HUES64 (cell line): ENCODE data around the gene SLC13A4.
"Not testable (repeated sequence)": the region's sequence is repeated elsewhere in the genome, so short reads cannot be mapped to it uniquely, and the experiment has no call there.

Experiments used
- H3K27ac ChIP-seq: 2 replicates; pipeline ENCODE4 v1.7.0; 2013; ENCODE audit warnings: low read depth, low read length, inconsistent platforms
- H3K27me3 ChIP-seq: 2 replicates; pipeline ENCODE4 v1.6.1; 2013; ENCODE audit warnings: mild to moderate bottlenecking, low read length; ENCODE audit not compliant: insufficient read depth
- H3K36me3 ChIP-seq: 2 replicates; pipeline ENCODE4 v1.6.1; 2013; ENCODE audit warnings: mild to moderate bottlenecking, low read length; ENCODE audit not compliant: insufficient read depth
- H3K4me1 ChIP-seq: 2 replicates; pipeline ENCODE4 v1.6.1; 2013; ENCODE audit warnings: mild to moderate bottlenecking, low read length, moderate library complexity; ENCODE audit not compliant: insufficient read depth
- H3K4me3 ChIP-seq: 2 replicates; pipeline ENCODE4 v1.5.1; 2013; ENCODE audit warnings: mild to moderate bottlenecking, low read length, moderate library complexity
- H3K9ac ChIP-seq: 2 replicates; pipeline ENCODE4 v1.6.1; 2013; ENCODE audit warnings: mild to moderate bottlenecking, low read depth, low read length
- H3K9me3 ChIP-seq: 2 replicates; pipeline ENCODE4 v1.6.1; 2013; ENCODE audit warnings: low read depth, low read length; ENCODE audit not compliant: insufficient read depth
- WGBS: fragments of 150-250, 120-280 bp; methylation state at CpG from one replicate; pipeline ENCODE4 v1.1.7; 2013; ENCODE audit warnings: missing lambda C conversion rate; 5-methylcytosine and 5-hydroxymethylcytosine counted together

Gene SLC13A4

GRCh38 chr7:135669774-135670173 lies 58.2 kb downstream of the SLC13A4 start:
- Histone ChIP-seq H3K9ac (no peak overlapping the region), H3K27me3 (no peaks in the 10 kb centered on the region), H3K4me1 (0 out of 2 replicates have a peak, but pooled peaks cover 3% of the 10 kb centered on the region), H3K9me3 (no peaks in the 10 kb centered on the region), H3K36me3 (peaks cover 17% of the 10 kb centered on the region), H3K4me3 (no peak overlapping the region), H3K27ac (no peak overlapping the region)
- 94% methylated on average over 1 of the region's 1 CpG for WGBS

- not testable (repeated sequence) for H3K36me3 ChIP-seq, H3K4me3 ChIP-seq, H3K4me1 ChIP-seq, H3K9ac ChIP-seq, H3K27me3 ChIP-seq, H3K27ac ChIP-seq, H3K9me3 ChIP-seq
- over 99% methylated on average over 5 of the region's 6 CpGs for WGBS
Measured at GRCh38 chr7:135668852-135669395, 59.1 kb downstream of the SLC13A4 start.

GRCh38 chr7:135667626-135668025 lies 60.4 kb downstream of the SLC13A4 start:
- not testable (repeated sequence) for H3K27me3 ChIP-seq, H3K4me3 ChIP-seq, H3K4me1 ChIP-seq, H3K36me3 ChIP-seq, H3K9me3 ChIP-seq, H3K27ac ChIP-seq, H3K9ac ChIP-seq
- 88% methylated on average over 1 of the region's 1 CpG for WGBS

GRCh38 chr7:135666846-135667245 lies 61.1 kb downstream of the SLC13A4 start:
- Histone ChIP-seq H3K27ac (no peak overlapping the region), H3K9me3 (no peaks in the 10 kb centered on the region), H3K27me3 (no peaks in the 10 kb centered on the region), H3K4me3 (no peak overlapping the region), H3K9ac (no peak overlapping the region), H3K36me3 (no peaks in the 10 kb centered on the region), H3K4me1 (0 out of 2 replicates have a peak, but pooled peaks cover under 1% of the 10 kb centered on the region)
- 97% methylated on average over 6 of the region's 6 CpGs for WGBS

- H3K27ac ChIP-seq = no peak overlapping the region
- H3K4me1 ChIP-seq = 0 out of 2 replicates have a peak, but pooled peaks cover 3% of the 10 kb centered on the region
- 95% methylated on average over 11 of the region's 11 CpGs for WGBS
- no peaks in the 10 kb centered on the region for H3K9me3 ChIP-seq
- H3K9ac ChIP-seq = no peak overlapping the region
- H3K4me3 ChIP-seq = no peak overlapping the region
- no peaks in the 10 kb centered on the region for H3K36me3 ChIP-seq
- H3K27me3 ChIP-seq = no peaks in the 10 kb centered on the region
Measured at GRCh38 chr7:135666156-135666555, 61.8 kb downstream of the SLC13A4 start.

- no peaks in the 10 kb centered on the region for H3K27me3 ChIP-seq
- no peak overlapping the region for H3K4me3 ChIP-seq
- H3K27ac ChIP-seq = no peak overlapping the region
- H3K9me3 ChIP-seq = no peaks in the 10 kb centered on the region
- WGBS = 91% methylated on average over 3 of the region's 3 CpGs
- no peaks in the 10 kb centered on the region for H3K36me3 ChIP-seq
- 0 out of 2 replicates have a peak, but pooled peaks cover 3% of the 10 kb centered on the region for H3K4me1 ChIP-seq
- no peak overlapping the region for H3K9ac ChIP-seq
Measured at GRCh38 chr7:135665042-135665441, 62.9 kb downstream of the SLC13A4 start.

- no peak overlapping the region for H3K27ac ChIP-seq
Measured at GRCh38 chr7:135664046-135664589, 63.9 kb downstream of the SLC13A4 start.

GRCh38 chr7:135662373-135663114 lies 65.4 kb downstream of the SLC13A4 start, which contains the start of gene STMP1:
Gene STMP1, plus strand, starts transcription at chr7:135662514.
- Histone ChIP-seq H3K27ac (peak within 1 kb of the TSS; percentile 66), H3K27me3 (no peaks in the 10 kb centered on the region), H3K36me3 (no peaks in the 10 kb centered on the region), H3K4me1 (0 out of 2 replicates have a peak, but pooled peaks cover 3% of the 10 kb centered on the region), H3K9ac (peak within 1 kb of the TSS; percentile 95), H3K9me3 (no peaks in the 10 kb centered on the region), H3K4me3 (peak within 1 kb of the TSS; percentile 99)
- WGBS = under 1% methylated on average over 60 of the region's 60 CpGs

More at GRCh38 chr7:135664046-135664589, 63.9 kb downstream of the SLC13A4 start:
- no peaks in the 10 kb centered on the region for H3K27me3 ChIP-seq
- no peak overlapping the region for H3K9ac ChIP-seq
- WGBS = 83% methylated on average over 3 of the region's 3 CpGs
- no peaks in the 10 kb centered on the region for H3K36me3 ChIP-seq
- H3K4me3 ChIP-seq = peak overlapping the region; percentile 99; the same call in 1 of the 2 replicates
- H3K9me3 ChIP-seq = no peaks in the 10 kb centered on the region
- 0 out of 2 replicates have a peak, but pooled peaks cover 3% of the 10 kb centered on the region for H3K4me1 ChIP-seq

- WGBS = 15% methylated on average over 17 of the region's 17 CpGs
- H3K9ac ChIP-seq = peak overlapping the region; percentile 52
- H3K9me3 ChIP-seq = no peaks in the 10 kb centered on the region
- H3K27ac ChIP-seq = peak overlapping the region; percentile 9; the same call in 1 of the 2 replicates
- no peaks in the 10 kb centered on the region for H3K36me3 ChIP-seq
- H3K4me1 ChIP-seq = 0 out of 2 replicates have a peak, but pooled peaks cover 3% of the 10 kb centered on the region
- H3K27me3 ChIP-seq = no peaks in the 10 kb centered on the region
- H3K4me3 ChIP-seq = peak overlapping the region; percentile 99
Measured at GRCh38 chr7:135662123-135662372, 65.9 kb downstream of the SLC13A4 start.

GRCh38 chr7:135661311-135662122 lies 66.5 kb downstream of the SLC13A4 start:
- WGBS = 77% methylated on average over 14 of the region's 14 CpGs
- H3K9ac ChIP-seq = peak overlapping the region; percentile 52
- 0 out of 2 replicates have a peak, but pooled peaks cover 3% of the 10 kb centered on the region for H3K4me1 ChIP-seq
- no peaks in the 10 kb centered on the region for H3K27me3 ChIP-seq
- peak overlapping the region; percentile 99 for H3K4me3 ChIP-seq
- no peaks in the 10 kb centered on the region for H3K9me3 ChIP-seq
- H3K27ac ChIP-seq = peak overlapping the region; percentile 9; the same call in 1 of the 2 replicates
- H3K36me3 ChIP-seq = no peaks in the 10 kb centered on the region
